ENCODE data around the gene CTNNA3. TPM values are rescaled to one million over a fixed set of nuclear protein-coding genes. Genes with fewer than 3 reads are reported as not detected.

Gene CTNNA3
- total and polyA plus RNA-seq, 2 of the 4 experiments (the other 2 are of a cell fraction) = 0.19 to 0.90 TPM

DNA sequence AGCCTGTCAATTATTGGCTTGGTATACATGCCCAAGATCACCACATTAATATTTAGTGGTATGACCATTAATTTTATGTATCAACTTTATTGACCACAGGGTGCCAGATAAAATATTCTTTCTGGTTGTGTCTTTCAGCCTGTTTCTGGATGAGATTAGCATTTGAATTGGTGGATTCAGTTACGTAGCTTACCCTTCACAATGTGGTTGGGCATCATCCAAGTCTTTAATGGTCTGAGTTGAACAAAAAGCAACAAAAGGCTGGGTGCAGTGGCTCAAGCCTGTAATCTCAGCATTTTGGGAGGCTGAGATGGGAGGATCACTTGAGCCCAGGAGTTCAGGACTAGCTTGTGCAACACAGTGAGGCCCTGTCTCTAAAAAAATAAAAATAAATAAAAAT, 1472.3 kb downstream of the CTNNA3 start:
- no peaks in the 10 kb centered on the region for H3K79me1 ChIP-seq (ENCODE audit: low read depth in 1 of 2, low read length in 2 of 2)
- TF ChIP-seq, protein P1, sequence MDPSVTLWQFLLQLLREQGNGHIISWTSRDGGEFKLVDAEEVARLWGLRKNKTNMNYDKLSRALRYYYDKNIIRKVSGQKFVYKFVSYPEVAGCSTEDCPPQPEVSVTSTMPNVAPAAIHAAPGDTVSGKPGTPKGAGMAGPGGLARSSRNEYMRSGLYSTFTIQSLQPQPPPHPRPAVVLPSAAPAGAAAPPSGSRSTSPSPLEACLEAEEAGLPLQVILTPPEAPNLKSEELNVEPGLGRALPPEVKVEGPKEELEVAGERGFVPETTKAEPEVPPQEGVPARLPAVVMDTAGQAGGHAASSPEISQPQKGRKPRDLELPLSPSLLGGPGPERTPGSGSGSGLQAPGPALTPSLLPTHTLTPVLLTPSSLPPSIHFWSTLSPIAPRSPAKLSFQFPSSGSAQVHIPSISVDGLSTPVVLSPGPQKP (IDR thresholded peaks at IDR 0.05; ENCODE audit: borderline replicate concordance, low read depth, low read length) = no peak
- no peak for TF ChIP-seq RAD21 (IDR thresholded peaks at IDR 0.05; ENCODE audit: low read length)
- TF ChIP-seq BHLHE40 (IDR thresholded peaks at IDR 0.05; ENCODE audit: low read depth, low read length) = no peak
- TF ChIP-seq CHD1 (IDR thresholded peaks at IDR 0.05; ENCODE audit: low read depth, low read length) = no peak
- TF ChIP-seq, protein P2, sequence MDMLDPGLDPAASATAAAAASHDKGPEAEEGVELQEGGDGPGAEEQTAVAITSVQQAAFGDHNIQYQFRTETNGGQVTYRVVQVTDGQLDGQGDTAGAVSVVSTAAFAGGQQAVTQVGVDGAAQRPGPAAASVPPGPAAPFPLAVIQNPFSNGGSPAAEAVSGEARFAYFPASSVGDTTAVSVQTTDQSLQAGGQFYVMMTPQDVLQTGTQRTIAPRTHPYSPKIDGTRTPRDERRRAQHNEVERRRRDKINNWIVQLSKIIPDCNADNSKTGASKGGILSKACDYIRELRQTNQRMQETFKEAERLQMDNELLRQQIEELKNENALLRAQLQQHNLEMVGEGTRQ (IDR thresholded peaks at IDR 0.05; ENCODE audit: low read depth, low read length) = no peak
- no peak for TF ChIP-seq RCOR1 (IDR thresholded peaks at IDR 0.05; ENCODE audit: insufficient replicate concordance, low read length)
- TF ChIP-seq NFE2L2 (IDR thresholded peaks at IDR 0.05; ENCODE audit: low read depth, low read length) = no peak
- TF ChIP-seq SMC3 (IDR thresholded peaks at IDR 0.05; ENCODE audit: low read depth, low read length) = no peak
- TF ChIP-seq MAFK (IDR thresholded peaks at IDR 0.05; ENCODE audit: low read depth, low read length) = no peak
- no peak for TF ChIP-seq MXI1 (IDR thresholded peaks at IDR 0.05; ENCODE audit: borderline replicate concordance, low read depth, low read length)
- TF ChIP-seq MAZ (IDR thresholded peaks at IDR 0.05; ENCODE audit: borderline replicate concordance, low read depth, low read length) = no peak
- TF ChIP-seq POLR2A (IDR thresholded peaks at IDR 0.05; ENCODE audit: low read depth, low read length) = no peak
- TF ChIP-seq CEBPB (IDR thresholded peaks at IDR 0.05; ENCODE audit: low read depth, low read length) = no peak
- TF ChIP-seq FOS (IDR thresholded peaks at IDR 0.05; ENCODE audit: low read depth, low read length) = no peak
- TF ChIP-seq, protein P3, sequence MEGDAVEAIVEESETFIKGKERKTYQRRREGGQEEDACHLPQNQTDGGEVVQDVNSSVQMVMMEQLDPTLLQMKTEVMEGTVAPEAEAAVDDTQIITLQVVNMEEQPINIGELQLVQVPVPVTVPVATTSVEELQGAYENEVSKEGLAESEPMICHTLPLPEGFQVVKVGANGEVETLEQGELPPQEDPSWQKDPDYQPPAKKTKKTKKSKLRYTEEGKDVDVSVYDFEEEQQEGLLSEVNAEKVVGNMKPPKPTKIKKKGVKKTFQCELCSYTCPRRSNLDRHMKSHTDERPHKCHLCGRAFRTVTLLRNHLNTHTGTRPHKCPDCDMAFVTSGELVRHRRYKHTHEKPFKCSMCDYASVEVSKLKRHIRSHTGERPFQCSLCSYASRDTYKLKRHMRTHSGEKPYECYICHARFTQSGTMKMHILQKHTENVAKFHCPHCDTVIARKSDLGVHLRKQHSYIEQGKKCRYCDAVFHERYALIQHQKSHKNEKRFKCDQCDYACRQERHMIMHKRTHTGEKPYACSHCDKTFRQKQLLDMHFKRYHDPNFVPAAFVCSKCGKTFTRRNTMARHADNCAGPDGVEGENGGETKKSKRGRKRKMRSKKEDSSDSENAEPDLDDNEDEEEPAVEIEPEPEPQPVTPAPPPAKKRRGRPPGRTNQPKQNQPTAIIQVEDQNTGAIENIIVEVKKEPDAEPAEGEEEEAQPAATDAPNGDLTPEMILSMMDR (conservative IDR thresholded peaks at IDR 0.05; ENCODE audit: low read depth, low read length) = no peak
- TF ChIP-seq RFX5 (IDR thresholded peaks at IDR 0.05; ENCODE audit: low read depth, low read length) = no peak
- H3K36me3 ChIP-seq (ENCODE audit: control insufficient read depth, insufficient read depth, low read length) = no peaks in the 10 kb centered on the region
- H2BK15ac ChIP-seq (ENCODE audit: low read depth, low read length) = no peak overlapping the region
- H3K4me3 ChIP-seq (ENCODE audit: insufficient read depth, low read depth, low read length) = no peak overlapping the region
- H3K18ac ChIP-seq (ENCODE audit: low read depth, low read length) = no peak overlapping the region
- H2AK9ac ChIP-seq (replicated peaks; ENCODE audit: low read depth, low read length, poor library complexity) = no peak overlapping the region
- H3K9me3 ChIP-seq (ENCODE audit: control insufficient read depth, insufficient read depth, low read length) = 0 out of 2 replicates have a peak, but pooled peaks cover 2% of the 10 kb centered on the region
- H3K14ac ChIP-seq (replicated peaks; ENCODE audit: low read depth, low read length) = no peak overlapping the region
- H3K23ac ChIP-seq (ENCODE audit: low read depth, low read length) = no peak overlapping the region
- intact Hi-C loops (cut with micrococcal nuclease) (no loop called here), dilution Hi-C loops (cut with HindIII; ENCODE audit: low sequenced_read_pairs, unreplicated experiment) (no loop called here), in situ Hi-C loops (cut with MboI; ENCODE audit: low sequenced_read_pairs) (no loop called here)
- no TSS peak for BruUV-seq (replicated peaks)
- no peak overlapping the region for H4K91ac ChIP-seq (ENCODE audit: insufficient read depth, low read depth, low read length)
- WGBS, 2 experiments (ENCODE audit: extremely low coverage in 2 of 2, insufficient read length in 1 of 2) = no CpG with 5 or more reads among the region's 1 CpG
- DNase-seq = no peak
- no peak for ATAC-seq (ENCODE audit: low read depth)
- no peaks in the 10 kb centered on the region for H4K20me1 ChIP-seq (ENCODE audit: insufficient read depth, low read length)
- no peak overlapping the region for H3K9ac ChIP-seq (ENCODE audit: low read depth, low read length)
- H3K4ac ChIP-seq (ENCODE audit: low read depth, low read length) = no peak overlapping the region
- no peak overlapping the region for H4K8ac ChIP-seq (ENCODE audit: low read depth in 2 of 2, low read length in 2 of 2)
- H2BK120ac ChIP-seq (ENCODE audit: low read depth, low read length) = no peak overlapping the region
- H2BK20ac ChIP-seq (ENCODE audit: low read depth, low read length) = no peak overlapping the region
- ChIA-PET POLR2A (ENCODE audit: unreplicated experiment) (no interaction called here), CTCF (no interaction called here)
- H4K5ac ChIP-seq (ENCODE audit: low read depth, low read length) = no peak overlapping the region
- H3K4me1 ChIP-seq (ENCODE audit: control insufficient read depth, insufficient read depth, low read length) = no peaks in the 10 kb centered on the region
- H3K27me3 ChIP-seq (ENCODE audit: control insufficient read depth, insufficient read depth, low read length) = no peaks in the 10 kb centered on the region
- no peak overlapping the region for H3K56ac ChIP-seq (ENCODE audit: extremely low read depth, insufficient read depth, low read length)
- H3K4me2 ChIP-seq (ENCODE audit: low read depth, low read length) = no peak overlapping the region
- no peak overlapping the region for H2AFZ ChIP-seq (replicated peaks; ENCODE audit: low read length, poor library complexity)
- no peak overlapping the region for H3K27ac ChIP-seq (ENCODE audit: insufficient read depth, low read length)
- no peak overlapping the region for H2BK5ac ChIP-seq (ENCODE audit: low read depth, low read length, poor library complexity, severe bottlenecking)
- H3K9me1 ChIP-seq (ENCODE audit: insufficient read depth, low read length) = no peaks in the 10 kb centered on the region
- H2AK5ac ChIP-seq (ENCODE audit: low read depth, low read length) = no peak overlapping the region
